Loucy (cell line): ENCODE data around the gene SLC39A5.

Source experiments
- EZH2phosphoT487 ChIP-seq: fragments of 200-600 bp; IDR thresholded peaks from 2 replicates; pipeline ENCODE4 v1.6.1; 2018; ENCODE audit warnings: antibody characterized with exemption, mild to moderate bottlenecking, moderate library complexity, borderline replicate concordance
- TF ChIP-seq, protein P1 (sequence below): fragments of 200-600 bp; sonication (generic); conservative IDR thresholded peaks from 2 replicates; pipeline ENCODE4 v1.5.1; 2014; ENCODE audit warnings: mild to moderate bottlenecking, antibody characterized with exemption, low read length

GRCh38 chr12:56260921-56261320 is 31.1 kb downstream of the SLC39A5 start:
- TF ChIP-seq, protein P1, sequence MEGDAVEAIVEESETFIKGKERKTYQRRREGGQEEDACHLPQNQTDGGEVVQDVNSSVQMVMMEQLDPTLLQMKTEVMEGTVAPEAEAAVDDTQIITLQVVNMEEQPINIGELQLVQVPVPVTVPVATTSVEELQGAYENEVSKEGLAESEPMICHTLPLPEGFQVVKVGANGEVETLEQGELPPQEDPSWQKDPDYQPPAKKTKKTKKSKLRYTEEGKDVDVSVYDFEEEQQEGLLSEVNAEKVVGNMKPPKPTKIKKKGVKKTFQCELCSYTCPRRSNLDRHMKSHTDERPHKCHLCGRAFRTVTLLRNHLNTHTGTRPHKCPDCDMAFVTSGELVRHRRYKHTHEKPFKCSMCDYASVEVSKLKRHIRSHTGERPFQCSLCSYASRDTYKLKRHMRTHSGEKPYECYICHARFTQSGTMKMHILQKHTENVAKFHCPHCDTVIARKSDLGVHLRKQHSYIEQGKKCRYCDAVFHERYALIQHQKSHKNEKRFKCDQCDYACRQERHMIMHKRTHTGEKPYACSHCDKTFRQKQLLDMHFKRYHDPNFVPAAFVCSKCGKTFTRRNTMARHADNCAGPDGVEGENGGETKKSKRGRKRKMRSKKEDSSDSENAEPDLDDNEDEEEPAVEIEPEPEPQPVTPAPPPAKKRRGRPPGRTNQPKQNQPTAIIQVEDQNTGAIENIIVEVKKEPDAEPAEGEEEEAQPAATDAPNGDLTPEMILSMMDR, result no peak
- no peak for TF ChIP-seq EZH2phosphoT487
